Upper lobe of left lung (tissue), 6 donors: Measurements from ENCODE around the gene ATP6V1G3. TPM values are rescaled to one million over a fixed set of nuclear protein-coding genes. Genes with fewer than 3 reads are reported as not detected.

ENCODE experiments used
- ATAC-seq, 2 donors: fragments of 200-7000 bp; cut with Tn5 transposase; one replicate each; pipeline ENCODE4 v1.9.1; 2022; ENCODE audit warnings: mild to moderate bottlenecking in 2 of 2, moderate library complexity in 2 of 2; ENCODE audit not compliant: low FRiP score in 2 of 2
- DNase-seq, 2 donors: peaks; one replicate each; pipeline ENCODE4 v3.0.0-alpha.2; 2019 to 2020
- H3K27ac ChIP-seq, 4 donors: fragments of 200-600 bp; sonication (generic); one replicate each; pipeline ENCODE4 v1.5.1; 2016 to 2019
- H3K27me3 ChIP-seq, 4 donors: fragments of 200-600 bp; sonication (generic); one replicate each; pipeline ENCODE4 v1.5.1; 2017 to 2019
- H3K36me3 ChIP-seq, 4 donors: fragments of 200-600 bp; sonication (generic); one replicate each; pipeline ENCODE4 v1.5.1; 2016 to 2019
- H3K4me1 ChIP-seq, 4 donors: fragments of 200-600 bp; sonication (generic); one replicate each; pipeline ENCODE4 v1.5.1; 2018 to 2019
- H3K4me3 ChIP-seq, 4 donors: fragments of 200-600 bp; sonication (generic); one replicate each; pipeline ENCODE4 v1.5.1; 2017 to 2019; ENCODE audit warnings: mild to moderate bottlenecking in 2 of 4, moderate library complexity in 1 of 4
- H3K9me3 ChIP-seq, 4 donors: fragments of 200-600 bp; sonication (generic); one replicate each; pipeline ENCODE4 v1.5.1; 2018 to 2019
- EP300 ChIP-seq, 4 donors: sonication (generic); formaldehyde crosslinking; IDR thresholded peaks; one replicate each; pipeline ENCODE4 v1.5.1; 2017; ENCODE audit warnings: antibody characterized with exemption in 4 of 4, control low read depth in 2 of 4
- POLR2A ChIP-seq, 4 donors: fragments of 450-650 bp; IDR thresholded peaks; one replicate each; pipeline ENCODE4 v1.5.1; 2016 to 2017; ENCODE audit warnings: antibody characterized with exemption in 4 of 4, mild to moderate bottlenecking in 2 of 4
- POLR2AphosphoS5 ChIP-seq, 2 donors: sonication (generic); formaldehyde crosslinking; IDR thresholded peaks; one replicate each; pipeline ENCODE4 v1.5.1; 2017; ENCODE audit warnings: antibody characterized with exemption in 2 of 2
- WGBS, 2 donors: methylation state at CpG; one replicate each; pipeline ENCODE4 v1.1.5; 2017 to 2018; 5-methylcytosine and 5-hydroxymethylcytosine counted together
- total RNA-seq, 6 donors: library from RNA; depleted of rRNA in 4 of 6; stranded (reverse); fragments of >200 nt in 4 of 6; gene quantifications; one replicate each; pipeline versions ENCODE4 v1.1.0 to v1.2.1, GENCODE V29; 2016 to 2021
- TF ChIP-seq, protein P1 (sequence below), 6 experiments: fragments of 450-650 bp in 4 of 6; fragments of 200-600 bp in 2 of 6; sonication (generic) in 2 of 6; IDR thresholded peaks; one replicate each; pipeline ENCODE4 v1.5.1; 2016 to 2019; ENCODE audit warnings: antibody characterized with exemption in 6 of 6
- donor health status: DM: no; HTN: no; CAD: no; lungs with moderate emphysema.
- donor health status: DM: no; HTN: yes; CAD: no; lungs with severe emphysema.

Gene ATP6V1G3
- total RNA-seq, 6 donors from 2014 or later = not detected

- TF ChIP-seq, protein P1, sequence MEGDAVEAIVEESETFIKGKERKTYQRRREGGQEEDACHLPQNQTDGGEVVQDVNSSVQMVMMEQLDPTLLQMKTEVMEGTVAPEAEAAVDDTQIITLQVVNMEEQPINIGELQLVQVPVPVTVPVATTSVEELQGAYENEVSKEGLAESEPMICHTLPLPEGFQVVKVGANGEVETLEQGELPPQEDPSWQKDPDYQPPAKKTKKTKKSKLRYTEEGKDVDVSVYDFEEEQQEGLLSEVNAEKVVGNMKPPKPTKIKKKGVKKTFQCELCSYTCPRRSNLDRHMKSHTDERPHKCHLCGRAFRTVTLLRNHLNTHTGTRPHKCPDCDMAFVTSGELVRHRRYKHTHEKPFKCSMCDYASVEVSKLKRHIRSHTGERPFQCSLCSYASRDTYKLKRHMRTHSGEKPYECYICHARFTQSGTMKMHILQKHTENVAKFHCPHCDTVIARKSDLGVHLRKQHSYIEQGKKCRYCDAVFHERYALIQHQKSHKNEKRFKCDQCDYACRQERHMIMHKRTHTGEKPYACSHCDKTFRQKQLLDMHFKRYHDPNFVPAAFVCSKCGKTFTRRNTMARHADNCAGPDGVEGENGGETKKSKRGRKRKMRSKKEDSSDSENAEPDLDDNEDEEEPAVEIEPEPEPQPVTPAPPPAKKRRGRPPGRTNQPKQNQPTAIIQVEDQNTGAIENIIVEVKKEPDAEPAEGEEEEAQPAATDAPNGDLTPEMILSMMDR (IDR thresholded peaks at IDR 0.05) = no peak
- no peak for TF ChIP-seq POLR2AphosphoS5 (IDR thresholded peaks at IDR 0.05)
- TF ChIP-seq POLR2A (IDR thresholded peaks at IDR 0.05) = no peak
- no peak for TF ChIP-seq EP300 (IDR thresholded peaks at IDR 0.05)
- no peak for ATAC-seq
- 94 to 100% methylated on average over 1 of the region's 1 CpG for WGBS, 2 donors
- Histone ChIP-seq H3K4me3 (no peak overlapping the region), H3K9me3 (no peaks in the 10 kb centered on the region), H3K4me1 (no peaks in the 10 kb centered on the region), H3K36me3 (no peaks in the 10 kb centered on the region), H3K27ac (no peak overlapping the region), H3K27me3 (no peaks in the 10 kb centered on the region)
- DNase-seq = no peak
Measured at GRCh38 chr1:198499588-198499987, 40.9 kb downstream of the ATP6V1G3 start.

DNA sequence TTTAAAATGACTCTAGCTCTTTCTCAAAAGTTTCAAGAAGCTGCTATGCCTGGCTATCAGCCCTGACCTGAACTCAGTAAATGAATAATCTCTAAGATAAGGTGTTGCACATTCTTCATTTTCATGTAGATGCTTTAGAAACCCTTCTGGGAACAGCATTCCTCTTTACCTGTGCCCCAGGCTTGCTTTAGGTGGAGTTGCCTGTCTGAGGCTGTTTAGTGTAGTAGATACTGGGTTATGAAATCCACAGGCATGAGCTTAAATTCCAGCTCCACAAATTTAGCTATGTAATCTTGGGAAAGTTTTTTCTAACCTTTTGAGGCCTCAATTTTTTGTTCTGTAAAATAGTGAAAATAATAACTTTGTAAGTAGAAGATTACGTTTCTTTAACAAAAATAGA, 41.6 kb downstream of the ATP6V1G3 start:
- no peak for DNase-seq
- WGBS, 2 donors = 83 to 95% methylated on average over 1 of the region's 1 CpG
- no peak for TF ChIP-seq POLR2A (IDR thresholded peaks at IDR 0.05)
- TF ChIP-seq, protein P1 (IDR thresholded peaks at IDR 0.05) = no peak
- no peaks in the 10 kb centered on the region for H3K36me3 ChIP-seq
- H3K27me3 ChIP-seq = no peaks in the 10 kb centered on the region
- H3K27ac ChIP-seq = no peak overlapping the region
- no peaks in the 10 kb centered on the region for H3K4me1 ChIP-seq
- no peaks in the 10 kb centered on the region for H3K9me3 ChIP-seq
- no peak for ATAC-seq
- no peak overlapping the region for H3K4me3 ChIP-seq

DNA sequence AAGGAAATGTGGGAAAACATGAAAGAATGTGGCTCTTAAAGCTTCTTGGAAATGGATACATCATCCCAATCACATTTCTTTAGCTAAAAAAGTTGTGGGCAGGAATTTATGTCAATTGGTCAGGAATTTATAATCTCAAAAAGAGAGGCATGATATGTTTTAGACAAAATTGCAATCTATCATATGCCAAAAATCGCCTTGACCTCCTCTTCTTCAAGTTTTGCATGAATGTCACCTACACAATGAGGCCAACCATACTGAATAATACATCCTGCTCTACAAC, 42.4 kb downstream of the ATP6V1G3 start:
- no peak for ATAC-seq
- H3K9me3 ChIP-seq = no peaks in the 10 kb centered on the region
- no peak overlapping the region for H3K27ac ChIP-seq
- no peaks in the 10 kb centered on the region for H3K36me3 ChIP-seq
- WGBS, 2 donors = 89 to 94% methylated on average over 1 of the region's 1 CpG
- DNase-seq = no peak
- H3K4me3 ChIP-seq = no peak overlapping the region
- TF ChIP-seq EP300 (IDR thresholded peaks at IDR 0.05) (no peak), POLR2AphosphoS5 (IDR thresholded peaks at IDR 0.05) (no peak), POLR2A (IDR thresholded peaks at IDR 0.05) (no peak)
- TF ChIP-seq, protein P1 (IDR thresholded peaks at IDR 0.05) = no peak
- H3K27me3 ChIP-seq = no peaks in the 10 kb centered on the region
- no peaks in the 10 kb centered on the region for H3K4me1 ChIP-seq

- no peak for TF ChIP-seq EP300 (IDR thresholded peaks at IDR 0.05)
- TF ChIP-seq, protein P1 (IDR thresholded peaks at IDR 0.05) = no peak
- no peak for TF ChIP-seq POLR2AphosphoS5 (IDR thresholded peaks at IDR 0.05)
- no peak for TF ChIP-seq POLR2A (IDR thresholded peaks at IDR 0.05)
- H3K4me1 ChIP-seq = no peaks in the 10 kb centered on the region
- peak in 1 of 2 donors; percentile 42 for DNase-seq
- no peak overlapping the region for H3K27ac ChIP-seq
- ATAC-seq = peak in 1 of 2 donors; percentile 67
- no peaks in the 10 kb centered on the region for H3K9me3 ChIP-seq
- no peaks in the 10 kb centered on the region for H3K27me3 ChIP-seq
- 81 to 82% methylated on average over 3 of the region's 3 CpGs for WGBS, 2 donors
- no peak overlapping the region for H3K4me3 ChIP-seq
- no peaks in the 10 kb centered on the region for H3K36me3 ChIP-seq
Measured at GRCh38 chr1:198497326-198498102, 43.0 kb downstream of the ATP6V1G3 start.
